Glomerular endothelial cell (primary cell): Measurements from ENCODE around the gene SLC5A2. TPM values are rescaled to one million over a fixed set of nuclear protein-coding genes. Genes with fewer than 3 reads are reported as not detected.
"Not testable (repeated sequence)": the region's sequence is repeated elsewhere in the genome, so short reads cannot be mapped to it uniquely, and the experiment has no call there.

Source experiments
- DNase-seq: peaks from one replicate; pipeline ENCODE4 v3.0.0-alpha.2; 2011; ENCODE audit warnings: low read depth, low spot score; ENCODE audit errors: extremely low read depth
- total RNA-seq: library from RNA; depleted of rRNA; stranded (reverse); fragments of >200 nt; gene quantifications from 2 replicates; pipeline ENCODE4 v1.2.3, GENCODE V29; 2015

The SLC5A2 gene
- total RNA-seq, 1 donor from 2014 or later: not detected

GRCh38 chr16:31523768-31524167, 40.8 kb downstream of the SLC5A2 start:
- DNase-seq: not testable (repeated sequence)

GRCh38 chr16:31525113-31525512, 42.2 kb downstream of the SLC5A2 start:
- no peak for DNase-seq

GRCh38 chr16:31527734-31528274, 44.9 kb downstream of the SLC5A2 start, which contains the start of gene AHSP:
TSS of gene AHSP (plus strand) at chr16:31527900. CDS start at chr16:31528140, 240 bp downstream.
- DNase-seq: no peak

GRCh38 chr16:31528523-31529107, 45.7 kb downstream of the SLC5A2 start:
- no peak for DNase-seq

GRCh38 chr16:31529108-31529936, 46.4 kb downstream of the SLC5A2 start:
- DNase-seq: no peak

GRCh38 chr16:31529937-31530312, 47.0 kb downstream of the SLC5A2 start:
- no peak for DNase-seq

GRCh38 chr16:31530405-31530804, 47.5 kb downstream of the SLC5A2 start:
- no peak for DNase-seq

GRCh38 chr16:31531096-31531495, 48.2 kb downstream of the SLC5A2 start:
- no peak for DNase-seq

GRCh38 chr16:31532120-31532519, 49.2 kb downstream of the SLC5A2 start:
- no peak for DNase-seq

GRCh38 chr16:31532896-31533295, 50.0 kb downstream of the SLC5A2 start:
- no peak for DNase-seq

GRCh38 chr16:31535737-31536136, 52.8 kb downstream of the SLC5A2 start:
- DNase-seq: no peak

GRCh38 chr16:31536804-31537361, 54.0 kb downstream of the SLC5A2 start:
- no peak for DNase-seq

GRCh38 chr16:31537362-31538242, 54.7 kb downstream of the SLC5A2 start:
- DNase-seq: no peak

- not testable (repeated sequence) for DNase-seq
Measured at GRCh38 chr16:31538243-31538598, 55.3 kb downstream of the SLC5A2 start.

- DNase-seq: not testable (repeated sequence)
Measured at GRCh38 chr16:31539762-31540161, 56.8 kb downstream of the SLC5A2 start.

Other genes with a start within 250 kb of the SLC5A2 start
- gene ITGAM, start 223.1 kb upstream of the SLC5A2 start, total RNA-seq: 0.10 and 0.12 TPM in 2 replicates
- 0.23 and 0.63 TPM in 2 replicates for gene ITGAX, start 127.9 kb upstream of the SLC5A2 start, total RNA-seq
- gene ITGAD, start 89.8 kb upstream of the SLC5A2 start, total RNA-seq: not detected in 2 replicates
- not detected in 2 replicates for gene COX6A2, start 54.8 kb upstream of the SLC5A2 start, total RNA-seq
- 0.05 and 1.7 TPM in 2 replicates for gene ZNF843, start 40.3 kb upstream of the SLC5A2 start, total RNA-seq
- 20.1 and 21.4 TPM in 2 replicates for gene ARMC5, start 23.6 kb upstream of the SLC5A2 start, total RNA-seq
- gene TGFB1I1, start 11.0 kb upstream of the SLC5A2 start, total RNA-seq: 136 and 143 TPM in 2 replicates
- gene RUSF1, start 25.3 kb downstream of the SLC5A2 start, total RNA-seq: 38.2 and 62.0 TPM in 2 replicates
- not detected in 2 replicates for gene AHSP, start 44.8 kb downstream of the SLC5A2 start, total RNA-seq